K562 (cell line): ENCODE data around the gene CDYL2. TPM values are rescaled to one million over a fixed set of nuclear protein-coding genes. Genes with fewer than 3 reads are reported as not detected.

Source experiments
- ATAC-seq: fragments of 200-7000 bp; cut with Tn5 transposase; 3 replicates; pipeline ENCODE4 v1.9.1; 2020; ENCODE audit warnings: moderate library complexity
- BruUV-seq: library from RNA; stranded (reverse); fragments of 400-500 nt; replicated peaks from 2 replicates; lab custom pipeline; 2021; lab: Mats Ljungman, UMichigan
- CTCF ChIA-PET: fragments of 300-600 bp; formaldehyde crosslinking; extraction: SDS; loops from one replicate; lab custom pipeline; 2021; ENCODE audit warnings: low intra/inter-chr PET ratio; lab: Yijun Ruan, JAX
- POLR2A ChIA-PET: fragments of 300-600, 350-650 bp; sonication (Branson Sonifier 250); formaldehyde crosslinking; extraction: SDS; loops from one replicate; lab custom pipeline; 2021; ENCODE audit warnings: antibody characterized with exemption, inconsistent platforms; lab: Yijun Ruan, JAX
- DNase-seq, 4 experiments: peaks; one replicate each; pipeline versions ENCODE4 v3.0.0 to v3.0.0-alpha.2; 2011 to 2018; ENCODE audit warnings: low spot score in 3 of 4, mixed read lengths in 3 of 4; ENCODE audit errors: extremely low read depth in 1 of 4
- FAIRE-seq: peaks from 2 replicates; lab custom pipeline; 2011; peaks lifted over from hg19 to GRCh38; lab: Jason Lieb, UNC
- H2AFZ ChIP-seq: 2 replicates; pipeline ENCODE4 v1.6.0; 2011; ENCODE audit warnings: low read depth, low read length, control low read depth, inconsistent platforms
- H3K27ac ChIP-seq: fragments of 200-600 bp; 3 replicates; pipeline ENCODE4 v1.8.0; 2011; ENCODE audit warnings: low read depth, mild to moderate bottlenecking, control low read depth, inconsistent platforms, low read length, moderate library complexity, mixed read lengths; ENCODE audit errors: extremely low read depth
- H3K27me3 ChIP-seq, 2 experiments: fragments of 300-600 bp in 1 of 2; 2 replicates in 1 of 2; 3 replicates in 1 of 2; pipeline versions ENCODE4 v1.6.0 to v1.8.0; 2011; ENCODE audit warnings: inconsistent platforms in 2 of 2, low read length in 2 of 2, mild to moderate bottlenecking in 1 of 2, mixed read lengths in 1 of 2, moderate library complexity in 1 of 2; ENCODE audit not compliant: control insufficient read depth in 2 of 2, insufficient read depth in 2 of 2
- H3K36me3 ChIP-seq: fragments of 300-600 bp; 3 replicates; pipeline ENCODE4 v1.8.0; 2011; ENCODE audit warnings: mild to moderate bottlenecking, low read length, inconsistent platforms; ENCODE audit not compliant: control insufficient read depth, insufficient read depth
- H3K4me1 ChIP-seq, 2 experiments: fragments of 200-600 bp in 1 of 2; replicated peaks in 1 of 2; 2 replicates in 1 of 2; 3 replicates in 1 of 2; pipeline versions ENCODE4 v1.5.1 to v1.8.0; 2011; ENCODE audit warnings: inconsistent platforms in 2 of 2, low read length in 2 of 2, mild to moderate bottlenecking in 1 of 2, mixed read lengths in 1 of 2, moderate library complexity in 1 of 2; ENCODE audit not compliant: control insufficient read depth in 2 of 2, insufficient read depth in 2 of 2
- H3K4me2 ChIP-seq: 2 replicates; pipeline ENCODE4 v1.6.1; 2011; ENCODE audit warnings: low read length, control low read depth, inconsistent platforms, mixed read lengths; ENCODE audit not compliant: insufficient read depth
- H3K4me3 ChIP-seq: fragments of 200-600 bp; sonication (generic), shearing (Covaris generic); 2 replicates; pipeline ENCODE4 v1.5.1; 2016; ENCODE audit warnings: control low read depth, inconsistent platforms
- H3K79me2 ChIP-seq: fragments of 200-600 bp; 3 replicates; pipeline ENCODE4 v1.8.0; 2011; ENCODE audit warnings: low read length, inconsistent platforms; ENCODE audit not compliant: control insufficient read depth, insufficient read depth
- H3K9ac ChIP-seq, 2 experiments: 2 replicates each; pipeline versions ENCODE4 v1.6.0 to v1.6.1; 2011; ENCODE audit warnings: low read depth in 2 of 2, low read length in 2 of 2, control low read depth in 1 of 2, inconsistent platforms in 1 of 2, mild to moderate bottlenecking in 1 of 2, mixed read lengths in 1 of 2; ENCODE audit not compliant: insufficient read depth in 1 of 2
- H3K9me1 ChIP-seq: one replicate; pipeline ENCODE4 v1.6.0; 2011; ENCODE audit warnings: inconsistent platforms, mild to moderate bottlenecking, low read length, moderate library complexity; ENCODE audit not compliant: control insufficient read depth, insufficient read depth
- H3K9me3 ChIP-seq: replicated peaks from 2 replicates; pipeline ENCODE4 v1.5.1; 2011; ENCODE audit warnings: low read depth, low read length, inconsistent platforms; ENCODE audit not compliant: control insufficient read depth, insufficient read depth
- H4K20me1 ChIP-seq: replicated peaks from 2 replicates; pipeline ENCODE4 v1.6.1; 2011; ENCODE audit warnings: low read length, inconsistent platforms, mixed read lengths; ENCODE audit not compliant: control insufficient read depth, insufficient read depth
- XRCC3 ChIP-seq: fragments of 450-650 bp; IDR thresholded peaks from 2 replicates; pipeline ENCODE4 v1.6.1; 2017; ENCODE audit warnings: mild to moderate bottlenecking, moderate library complexity
- ZFP1 ChIP-seq: fragments of 450-650 bp; formaldehyde crosslinking; IDR thresholded peaks from 2 replicates; pipeline ENCODE4 v1.4.0; 2020; ENCODE audit warnings: mild to moderate bottlenecking, mixed read lengths
- WGBS: fragments of 100-300 bp; shearing (Covaris generic); methylation state at CpG from one replicate; pipeline ENCODE4 v1.1.6; 2016; ENCODE audit warnings: low coverage, mixed read lengths; ENCODE audit not compliant: insufficient coverage; ENCODE audit errors: missing lambda C conversion rate; 5-methylcytosine and 5-hydroxymethylcytosine counted together
- in situ Hi-C: fragments of 300-500 bp; cut with MboI; formaldehyde crosslinking; loops from 4 replicates; pipeline ENCODE4 v1.15.0; 2018; ENCODE audit warnings: inconsistent platforms, mixed read lengths
- intact Hi-C: fragments of 100-400 bp; cut with micrococcal nuclease; formaldehyde crosslinking; loops from 2 replicates; pipeline ENCODE4 v1.14.2; 2022
- polyA plus RNA-seq, 8 experiments: library from polyadenylated mRNA; depleted of rRNA in 4 of 8; stranded (reverse) in 5 of 8; unstranded in 3 of 8; fragments of >200 nt; fragmentation: Nextera tagmentation in 2 of 8; fragmentation: Illumina TruSeq in 1 of 8; extraction: Ambion mirVana in 2 of 8; extraction: Trizol in 1 of 8; gene quantifications; 2 replicates each; pipeline versions ENCODE4 v1.2.1 to v1.2.3, GENCODE V29; 2011 to 2014; ENCODE audit warnings: inconsistent platforms in 1 of 8, missing spikeins in 1 of 8
- total RNA-seq, 7 experiments: library from RNA; depleted of rRNA in 6 of 7; stranded (reverse); fragments of >200 nt in 6 of 7; fragmentation: Illumina TruSeq in 2 of 7; extraction: Trizol in 2 of 7; gene quantifications; 2 replicates each; pipeline versions ENCODE4 v1.2.1 to v1.2.3, GENCODE V29; 2011 to 2021; ENCODE audit warnings: low replicate concordance in 1 of 7
- TF ChIP-seq, protein P1 (sequence below), 2 experiments: fragments of 450-650 bp in 1 of 2; sonication (generic) in 1 of 2; formaldehyde crosslinking in 1 of 2; IDR thresholded peaks; 2 replicates each; pipeline versions ENCODE4 v1.7.1 to v1.9.0; 2016 to 2022; ENCODE audit warnings: inconsistent platforms in 1 of 2, mild to moderate bottlenecking in 1 of 2, missing genetic modification reagents in 1 of 2

CDYL2 gene
- total and polyA plus RNA-seq, 9 of the 15 experiments (the other 6 are each of a cell fraction or from before 2014, with no cell fraction given) = under 0.01 to 0.04 (median 0.01) TPM; not detected in 6

DNA sequence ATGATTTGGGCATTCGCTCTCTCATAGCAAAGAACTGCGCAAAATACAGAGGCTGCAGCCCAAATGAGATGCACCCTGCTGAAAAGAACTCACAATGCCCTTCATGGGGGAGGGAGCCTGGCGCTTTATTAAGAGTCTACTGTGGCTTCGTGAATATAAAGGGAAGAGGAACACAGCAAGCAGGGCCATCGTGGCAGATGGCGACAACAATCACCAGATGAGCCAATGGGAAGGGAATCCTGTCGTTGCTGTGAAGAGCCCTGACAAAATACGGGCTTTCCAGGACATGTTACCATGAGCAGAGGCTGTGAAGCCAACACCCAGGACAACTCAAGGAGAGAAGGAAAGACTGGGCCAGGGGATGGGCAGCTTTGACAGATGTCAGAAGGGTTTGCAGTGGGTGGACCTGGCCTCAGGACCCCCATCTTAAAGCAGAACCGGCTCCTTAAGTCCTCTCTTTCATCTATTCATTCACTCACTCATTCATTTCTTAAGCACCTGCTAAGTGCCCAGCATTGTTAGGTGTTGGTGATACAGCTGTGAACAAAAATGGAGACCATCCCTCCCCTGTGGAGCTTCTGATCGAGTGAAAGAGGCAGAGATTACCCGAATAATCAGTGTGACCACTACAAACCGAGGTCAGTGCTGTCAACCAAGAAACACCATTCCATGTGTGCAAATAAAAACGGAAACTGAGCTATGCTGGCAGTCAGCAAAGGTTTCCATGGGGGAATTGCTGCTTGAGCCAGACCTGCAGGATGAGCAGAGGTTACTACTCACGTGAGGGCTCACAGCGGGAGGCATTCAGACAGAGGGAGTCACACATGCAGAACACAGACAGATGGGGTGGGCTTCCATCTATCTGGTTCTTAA, 137.8 kb downstream of the CDYL2 start:
- no peaks in the 10 kb centered on the region for H3K79me2 ChIP-seq
- FAIRE-seq = no peak
- no peak for TF ChIP-seq XRCC3
- TF ChIP-seq, all 486 proteins: peak for 0

DNA sequence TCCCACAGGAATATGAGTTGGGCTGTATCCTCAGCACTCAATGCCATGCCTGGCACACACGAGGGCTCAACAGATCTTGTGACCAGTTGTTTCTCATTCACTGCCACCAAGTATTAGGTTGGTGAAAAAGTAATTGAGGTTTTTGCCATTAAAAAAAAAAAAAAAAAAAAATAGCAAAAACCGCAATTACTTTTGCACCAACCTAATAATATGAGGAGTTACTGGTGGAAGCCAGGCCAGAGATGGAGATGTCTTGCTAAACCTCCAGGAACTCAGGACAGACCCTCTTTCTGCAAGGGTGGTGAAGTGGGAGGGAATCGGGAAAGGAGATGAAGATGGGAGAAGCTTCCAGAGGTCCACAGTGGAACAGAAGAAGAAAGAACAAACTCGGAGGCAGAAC, 139.0 kb downstream of the CDYL2 start:
- BruUV-seq = no TSS peak
- DNase-seq = no peak
- Histone ChIP-seq H3K36me3 (no peaks in the 10 kb centered on the region), H3K9me3 (no peaks in the 10 kb centered on the region), H2AFZ (no peak overlapping the region), H3K27me3 (peaks cover 5 to 26% of the 10 kb centered on the region in 2 experiments; a peak in 4 of 5 replicates), H3K9me1 (no peaks in the 10 kb centered on the region), H4K20me1 (no peaks in the 10 kb centered on the region; the same call in 1 of the 2 replicates), H3K79me2 (no peaks in the 10 kb centered on the region), H3K4me3 (no peak overlapping the region), H3K9ac (no peak overlapping the region), H3K4me2 (no peak overlapping the region), H3K27ac (no peak overlapping the region), H3K4me1 (no peaks in the 10 kb centered on the region)
- ChIA-PET CTCF (no interaction called here), POLR2A (no interaction called here)
- no peak for FAIRE-seq
- in situ Hi-C loops (no loop called here), intact Hi-C loops (no loop called here)
- no peak for ATAC-seq
- 4% methylated on average over 4 of the region's 4 CpGs for WGBS
- no peak for TF ChIP-seq ZFP1 (CRISPR knock-in tag)
- TF ChIP-seq, protein P1, sequence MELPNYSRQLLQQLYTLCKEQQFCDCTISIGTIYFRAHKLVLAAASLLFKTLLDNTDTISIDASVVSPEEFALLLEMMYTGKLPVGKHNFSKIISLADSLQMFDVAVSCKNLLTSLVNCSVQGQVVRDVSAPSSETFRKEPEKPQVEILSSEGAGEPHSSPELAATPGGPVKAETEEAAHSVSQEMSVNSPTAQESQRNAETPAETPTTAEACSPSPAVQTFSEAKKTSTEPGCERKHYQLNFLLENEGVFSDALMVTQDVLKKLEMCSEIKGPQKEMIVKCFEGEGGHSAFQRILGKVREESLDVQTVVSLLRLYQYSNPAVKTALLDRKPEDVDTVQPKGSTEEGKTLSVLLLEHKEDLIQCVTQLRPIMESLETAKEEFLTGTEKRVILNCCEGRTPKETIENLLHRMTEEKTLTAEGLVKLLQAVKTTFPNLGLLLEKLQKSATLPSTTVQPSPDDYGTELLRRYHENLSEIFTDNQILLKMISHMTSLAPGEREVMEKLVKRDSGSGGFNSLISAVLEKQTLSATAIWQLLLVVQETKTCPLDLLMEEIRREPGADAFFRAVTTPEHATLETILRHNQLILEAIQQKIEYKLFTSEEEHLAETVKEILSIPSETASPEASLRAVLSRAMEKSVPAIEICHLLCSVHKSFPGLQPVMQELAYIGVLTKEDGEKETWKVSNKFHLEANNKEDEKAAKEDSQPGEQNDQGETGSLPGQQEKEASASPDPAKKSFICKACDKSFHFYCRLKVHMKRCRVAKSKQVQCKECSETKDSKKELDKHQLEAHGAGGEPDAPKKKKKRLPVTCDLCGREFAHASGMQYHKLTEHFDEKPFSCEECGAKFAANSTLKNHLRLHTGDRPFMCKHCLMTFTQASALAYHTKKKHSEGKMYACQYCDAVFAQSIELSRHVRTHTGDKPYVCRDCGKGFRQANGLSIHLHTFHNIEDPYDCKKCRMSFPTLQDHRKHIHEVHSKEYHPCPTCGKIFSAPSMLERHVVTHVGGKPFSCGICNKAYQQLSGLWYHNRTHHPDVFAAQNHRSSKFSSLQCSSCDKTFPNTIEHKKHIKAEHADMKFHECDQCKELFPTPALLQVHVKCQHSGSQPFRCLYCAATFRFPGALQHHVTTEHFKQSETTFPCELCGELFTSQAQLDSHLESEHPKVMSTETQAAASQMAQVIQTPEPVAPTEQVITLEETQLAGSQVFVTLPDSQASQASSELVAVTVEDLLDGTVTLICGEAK (IDR thresholded peaks at IDR 0.05) = peak; percentile 53; the same call in 1 of the 2 replicates
- TF ChIP-seq, protein P1 (CRISPR knock-in tag; IDR thresholded peaks at IDR 0.05) = no peak

More for the DNA sequence above, 137.8 kb downstream of the CDYL2 start:
- Histone ChIP-seq H3K4me3 (no peak overlapping the region), H3K4me1 (no peaks in the 10 kb centered on the region), H3K9me3 (no peaks in the 10 kb centered on the region), H3K36me3 (no peaks in the 10 kb centered on the region), H3K9ac (no peak overlapping the region), H4K20me1 (no peaks in the 10 kb centered on the region; the same call in 1 of the 2 replicates), H3K4me2 (no peak overlapping the region), H3K27ac (no peak overlapping the region), H3K9me1 (no peaks in the 10 kb centered on the region), H2AFZ (no peak overlapping the region), H3K27me3 (peaks cover 5 to 35% of the 10 kb centered on the region in 2 experiments; a peak in 4 of 5 replicates)
- no TSS peak for BruUV-seq
- CTCF ChIA-PET = no interaction called here
- WGBS = 2% methylated on average over 15 of the region's 15 CpGs
- POLR2A ChIA-PET = interaction anchor here (0.6 kb wide), 1 partner anchor 110 kb away, joined by 3 read pairs; no protein-coding TSS in a partner anchor
- DNase-seq = no peak
- intact Hi-C loops (no loop called here), in situ Hi-C loops (no loop called here)
- ATAC-seq = no peak
